ENCODE measurements around the gene IRS4.

Gene IRS4

GRCh38 chrX:108736509-108737479, at the start of gene IRS4:
Gene IRS4, minus strand, starts transcription at chrX:108736563.
- DNase-seq, result peak in 1 of 2 donors; percentile 30

GRCh38 chrX:108772549-108772948, 36.2 kb upstream of the IRS4 start:
- DNase-seq, result no peak

- DNase-seq, result no peak
Observed at GRCh38 chrX:108763559-108763958, 27.2 kb upstream of the IRS4 start.

- DNase-seq, result no peak
Observed at GRCh38 chrX:108740299-108740774, 4.0 kb upstream of the IRS4 start.

- DNase-seq, result no peak
Observed at GRCh38 chrX:108737754-108738153, 1.4 kb upstream of the IRS4 start.

- peak in 1 of 2 donors; percentile 3 for DNase-seq
Observed at GRCh38 chrX:108735679-108736508, 469 bp downstream of the IRS4 start.

- no peak for DNase-seq
Observed at GRCh38 chrX:108735091-108735678, 1.2 kb downstream of the IRS4 start.

GRCh38 chrX:108734426-108734825, 1.9 kb downstream of the IRS4 start:
- DNase-seq, result no peak

GRCh38 chrX:108732630-108733321, 3.6 kb downstream of the IRS4 start:
- DNase-seq, result no peak

- DNase-seq, result no peak
Observed at GRCh38 chrX:108731153-108731552, 5.2 kb downstream of the IRS4 start.

- DNase-seq, result no peak
Observed at GRCh38 chrX:108726748-108727147, 9.6 kb downstream of the IRS4 start.

GRCh38 chrX:108722561-108722960, 13.8 kb downstream of the IRS4 start:
- no peak for DNase-seq

- no peak for DNase-seq
Observed at GRCh38 chrX:108712886-108713285, 23.5 kb downstream of the IRS4 start.

- no peak for DNase-seq
Observed at GRCh38 chrX:108704839-108705238, 31.5 kb downstream of the IRS4 start.

GRCh38 chrX:108702530-108702929, 33.8 kb downstream of the IRS4 start:
- DNase-seq, result no peak

GRCh38 chrX:108701633-108702032, 34.7 kb downstream of the IRS4 start:
- no peak for DNase-seq

- peak in 1 of 2 donors; percentile 16 for DNase-seq
Observed at GRCh38 chrX:108699368-108699767, 37.0 kb downstream of the IRS4 start.

- no peak for DNase-seq
Observed at GRCh38 chrX:108696690-108697089, 39.7 kb downstream of the IRS4 start.

Data from hippocampal formation (tissue), 2 donors.